ENCODE data around the gene RFESD.
"Not testable (repeated sequence)": the region's sequence is repeated elsewhere in the genome, so short reads cannot be mapped to it uniquely, and the experiment has no call there.

The RFESD gene

DNA sequence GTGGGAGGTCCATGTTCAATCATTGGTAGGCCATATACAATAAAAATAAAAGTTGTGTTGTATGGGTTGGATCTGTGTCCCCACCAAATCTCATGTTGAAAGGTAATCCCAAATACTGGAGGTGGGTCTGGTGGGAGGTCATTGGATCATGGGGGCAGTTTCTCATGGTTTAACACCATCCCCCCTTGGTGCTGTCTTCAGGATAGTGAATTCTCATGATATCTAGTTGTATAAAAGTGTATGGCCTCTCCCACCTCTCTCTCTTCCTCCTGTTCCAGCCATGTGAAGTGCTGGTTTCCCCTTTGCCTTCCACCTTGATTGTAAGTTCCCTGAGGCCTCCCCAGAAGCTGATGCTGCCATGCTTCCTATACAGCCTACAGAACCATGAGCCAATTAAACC, 21.1 kb downstream of the RFESD start:
- DNase-seq: no peak

- peak; percentile 67 for DNase-seq
Measured at GRCh38 chr5:95668216-95668615, 21.6 kb downstream of the RFESD start.

DNA sequence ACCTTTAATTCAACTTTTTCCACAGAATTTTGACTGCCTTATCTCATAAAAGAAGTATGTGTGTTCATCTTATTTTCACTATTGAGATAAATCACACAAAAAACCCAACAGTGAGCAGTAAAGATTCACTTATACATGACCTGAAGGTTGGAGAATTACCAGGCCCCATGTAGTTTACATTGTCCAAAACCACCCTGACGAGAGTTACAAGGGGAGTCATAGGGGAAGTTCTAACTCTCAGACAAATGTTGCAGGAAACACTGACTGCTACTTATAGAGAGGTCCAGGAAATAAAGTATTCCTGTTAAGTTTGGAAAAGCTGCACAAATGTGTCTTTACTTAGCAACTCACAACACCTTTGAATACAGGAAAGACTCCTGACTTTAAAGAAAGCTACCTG, 22.2 kb downstream of the RFESD start:
- DNase-seq: peak; percentile 43

DNA sequence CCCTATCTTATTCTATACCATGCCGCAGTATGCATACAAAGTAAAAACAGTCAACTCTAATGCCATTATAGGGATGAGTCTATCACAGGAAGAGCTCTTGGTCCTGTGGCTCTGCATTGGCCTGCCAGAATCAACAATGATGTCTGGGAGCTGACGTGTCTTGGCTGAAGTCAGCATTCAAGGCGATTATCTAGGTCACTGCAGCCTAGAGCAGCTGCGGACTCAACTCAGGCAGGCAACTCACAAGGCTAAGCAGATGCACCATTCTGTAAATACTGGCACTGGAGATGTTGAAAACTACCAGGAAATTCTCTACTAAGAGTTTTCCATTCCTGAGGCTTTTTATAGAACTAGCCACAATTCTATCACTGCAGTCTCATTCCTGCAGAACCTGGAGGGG, 23.0 kb downstream of the RFESD start:
- DNase-seq: peak; percentile 91

- no peak for DNase-seq
Measured at GRCh38 chr5:95669985-95670384, 23.4 kb downstream of the RFESD start.

DNA sequence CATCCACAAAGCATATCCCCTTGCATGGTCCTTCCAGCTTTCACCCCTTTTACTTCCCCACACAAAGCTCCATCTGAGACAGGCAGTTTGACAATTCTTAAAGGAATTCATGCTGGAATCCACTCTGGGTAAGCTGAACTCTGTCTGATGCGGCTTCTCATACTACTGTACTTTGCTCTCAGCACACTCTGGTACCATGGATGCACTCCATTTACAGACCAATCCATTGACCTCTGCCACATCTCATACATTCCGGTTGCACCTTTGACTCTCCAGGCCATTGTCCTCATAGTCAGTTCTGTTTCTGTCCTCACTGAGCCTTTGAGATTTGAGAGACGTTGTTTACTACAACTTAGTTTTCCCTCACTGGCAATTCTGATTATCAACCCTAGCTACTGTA, 24.0 kb downstream of the RFESD start:
- peak; percentile 21 for DNase-seq

DNA sequence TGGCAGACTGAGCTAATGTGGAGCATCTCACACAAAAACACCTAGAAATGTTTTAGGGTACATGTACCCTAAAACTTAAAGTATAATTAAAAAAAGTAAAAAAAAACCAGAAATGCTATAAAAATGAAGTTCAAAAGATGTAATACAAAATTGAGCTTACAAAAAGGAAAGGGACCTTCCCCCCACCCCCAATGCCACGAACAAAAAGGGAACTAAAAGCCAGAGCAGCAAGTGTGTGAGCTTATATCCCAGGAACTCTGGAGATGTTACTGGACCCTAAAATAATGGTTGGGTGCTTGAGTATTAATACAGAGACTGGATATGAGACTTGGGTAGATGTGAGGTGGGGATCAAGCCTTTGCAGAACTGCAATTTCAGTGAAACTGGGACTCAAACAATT, 25.2 kb downstream of the RFESD start:
- DNase-seq: no peak

DNA sequence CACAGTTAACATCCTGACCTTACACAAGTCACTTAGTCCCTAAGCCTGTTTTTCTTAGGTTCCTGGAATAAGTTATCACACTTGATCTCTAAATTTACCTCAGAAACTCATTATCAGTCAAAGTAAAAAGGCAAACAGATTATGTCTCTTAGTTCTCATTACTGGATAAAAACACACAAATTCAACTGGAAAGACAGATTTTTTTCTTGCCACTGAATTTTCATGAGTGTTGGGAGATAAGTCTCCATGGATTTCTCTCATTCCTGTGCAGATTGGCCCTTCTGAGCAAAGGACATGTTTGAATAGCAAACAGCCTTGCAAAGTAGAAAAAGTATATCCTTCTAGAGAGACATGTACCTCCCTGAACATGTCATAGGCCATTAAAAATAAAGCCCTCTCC, 26.1 kb downstream of the RFESD start:
- no peak for DNase-seq

DNA sequence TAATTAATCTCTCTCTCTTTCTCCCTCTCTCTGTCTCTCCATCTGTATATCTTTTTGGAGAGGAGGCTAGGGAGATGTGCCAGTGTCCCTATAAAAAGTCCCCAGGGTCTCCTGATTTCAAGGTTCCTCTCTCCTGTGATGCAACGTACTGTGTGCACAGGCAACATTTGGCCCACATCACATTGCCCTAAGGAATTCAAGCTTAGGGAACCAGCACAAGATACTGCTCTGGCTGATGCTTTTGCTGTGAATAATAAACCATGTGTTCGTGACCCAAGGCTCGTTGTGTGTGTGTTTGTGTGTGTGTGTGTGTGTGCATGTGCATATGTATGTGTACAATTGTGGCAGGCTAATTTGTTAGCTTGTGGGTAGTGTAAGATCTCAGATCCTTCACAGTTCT, 26.5 kb downstream of the RFESD start:
- DNase-seq: peak; percentile 62

GRCh38 chr5:95682891-95683290, 36.3 kb downstream of the RFESD start, which contains the start of gene SPATA9:
Gene SPATA9, minus strand, starts transcription at chr5:95682991. Its CDS starts 137 bp downstream, at chr5:95682854.
- no peak for DNase-seq

- DNase-seq: no peak
Measured at GRCh38 chr5:95684361-95684760, 37.8 kb downstream of the RFESD start.

DNA sequence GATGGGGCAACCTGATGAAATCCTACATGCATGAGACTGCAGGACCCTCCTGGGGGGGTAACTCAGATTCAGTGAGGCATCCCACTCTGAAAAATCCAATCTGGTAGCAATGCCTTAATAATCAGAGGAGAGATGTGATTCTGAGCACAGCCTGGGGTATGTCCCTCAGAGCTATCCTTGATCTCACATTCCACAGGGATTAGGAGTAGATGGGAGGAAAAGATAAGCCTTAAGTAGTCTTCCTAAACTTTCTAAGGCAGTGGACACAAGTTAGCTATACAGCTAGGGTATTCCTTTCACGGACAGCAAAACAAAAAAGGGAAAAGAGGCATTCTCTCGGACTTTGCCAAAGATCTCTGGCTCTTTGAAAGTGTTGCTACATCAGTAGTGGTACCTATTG, 40.1 kb downstream of the RFESD start:
- peak; percentile 50 for DNase-seq

- no peak for DNase-seq
Measured at GRCh38 chr5:95689680-95690079, 43.1 kb downstream of the RFESD start.

DNA sequence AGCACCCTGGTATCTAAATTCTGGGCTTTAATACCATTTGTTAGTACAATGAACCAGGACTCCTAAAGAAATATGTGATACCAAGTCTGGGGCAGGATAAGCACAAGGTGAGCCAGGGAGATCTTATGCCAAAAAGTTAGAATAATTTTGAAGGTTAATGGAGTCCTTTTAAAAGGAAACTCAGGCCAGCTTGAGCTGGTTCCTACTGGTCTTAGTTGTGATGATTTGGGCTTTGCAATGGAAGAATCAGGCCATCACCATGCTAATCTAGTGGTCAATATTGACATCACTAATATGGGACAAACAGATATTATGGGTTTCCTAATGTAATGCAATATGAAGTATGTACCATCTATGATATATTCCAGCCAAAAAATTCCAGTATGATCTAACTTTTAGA, 43.8 kb downstream of the RFESD start:
- DNase-seq: no peak

GRCh38 chr5:95697781-95698681, 51.5 kb downstream of the RFESD start:
- DNase-seq: no peak

- DNase-seq: no peak
Measured at GRCh38 chr5:95699337-95699736, 52.8 kb downstream of the RFESD start.

- DNase-seq: no peak
Measured at GRCh38 chr5:95701074-95701473, 54.5 kb downstream of the RFESD start.

GRCh38 chr5:95704150-95704549, 57.6 kb downstream of the RFESD start:
- DNase-seq: no peak

DNA sequence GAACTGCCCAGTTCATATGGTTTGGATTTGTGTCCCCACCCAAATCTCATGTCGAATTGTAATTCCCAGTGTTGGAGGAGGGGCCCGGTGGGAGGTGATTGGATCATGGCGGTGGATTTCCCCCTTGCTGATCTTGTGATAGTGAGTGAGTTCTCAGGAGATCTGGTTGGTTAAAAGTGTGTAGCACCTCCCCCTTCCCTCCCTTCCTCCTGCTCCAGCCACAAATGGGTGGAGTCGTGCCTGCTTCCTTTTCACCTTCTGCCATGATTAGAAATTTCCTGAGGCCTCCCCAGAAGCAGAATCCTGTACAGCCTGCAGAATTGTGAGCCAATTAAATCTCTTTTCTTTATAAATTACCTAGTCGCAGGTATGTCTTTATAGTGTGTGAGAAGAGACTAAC, 59.6 kb downstream of the RFESD start:
- DNase-seq: not testable (repeated sequence)

GRCh38 chr5:95707055-95707454, 60.5 kb downstream of the RFESD start:
- no peak for DNase-seq
